ENCODE measurements around the gene SHC2. TPM values are rescaled to one million over a fixed set of nuclear protein-coding genes. Genes with fewer than 3 reads are reported as not detected.

Gene SHC2
- total and polyA plus RNA-seq, 2 of the 13 experiments (the other 11 are each of a cell fraction or from before 2014, with no cell fraction given), result 9.0 to 18.3 TPM

DNA sequence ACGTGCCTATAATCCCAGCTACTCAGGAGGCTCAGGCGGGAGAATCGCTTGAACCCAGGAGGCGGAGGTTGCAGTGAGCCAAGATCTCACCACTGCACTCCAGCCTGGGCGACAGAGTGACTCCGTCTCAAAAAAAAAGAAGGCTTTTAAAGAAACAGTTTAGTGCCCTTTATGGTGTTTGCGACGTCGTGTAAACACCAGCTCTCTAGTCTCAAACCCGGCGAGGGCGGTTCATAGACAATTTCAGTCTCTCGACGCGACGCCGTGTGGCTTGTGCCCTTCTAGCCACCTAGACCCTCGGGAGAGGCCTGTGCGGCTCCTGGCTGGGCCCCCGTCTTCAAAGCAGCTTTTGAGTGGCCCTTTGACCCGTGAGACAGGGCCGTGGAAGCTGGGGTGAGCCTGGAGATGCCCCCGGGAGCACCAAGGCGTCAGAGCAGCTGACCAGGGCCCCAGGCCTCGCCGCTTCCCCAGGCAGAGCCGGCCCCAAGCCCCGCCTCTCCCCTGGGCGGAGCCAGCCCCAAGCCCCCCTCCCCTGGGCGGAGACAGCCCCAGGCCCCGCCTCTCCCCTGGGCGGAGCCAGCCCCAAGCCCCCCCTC is 30.4 kb upstream of the SHC2 start (continued):
- TF ChIP-seq, protein P1, sequence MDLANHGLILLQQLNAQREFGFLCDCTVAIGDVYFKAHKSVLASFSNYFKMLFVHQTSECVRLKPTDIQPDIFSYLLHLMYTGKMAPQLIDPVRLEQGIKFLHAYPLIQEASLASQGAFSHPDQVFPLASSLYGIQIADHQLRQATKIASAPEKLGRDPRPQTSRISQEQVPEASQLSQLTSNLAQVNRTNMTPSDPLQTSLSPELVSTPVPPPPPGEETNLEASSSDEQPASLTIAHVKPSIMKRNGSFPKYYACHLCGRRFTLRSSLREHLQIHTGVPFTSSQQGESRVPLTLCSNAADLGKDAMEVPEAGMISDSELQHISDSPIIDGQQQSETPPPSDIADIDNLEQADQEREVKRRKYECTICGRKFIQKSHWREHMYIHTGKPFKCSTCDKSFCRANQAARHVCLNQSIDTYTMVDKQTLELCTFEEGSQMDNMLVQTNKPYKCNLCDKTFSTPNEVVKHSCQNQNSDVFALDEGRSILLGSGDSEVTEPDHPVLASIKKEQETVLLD (CRISPR knock-in tag; IDR thresholded peaks at IDR 0.05; ENCODE audit: low read depth), result no peak
- TF ChIP-seq ZNF746 (CRISPR knock-in tag; IDR thresholded peaks at IDR 0.05) (no peak), ZNF816 (CRISPR knock-in tag; IDR thresholded peaks at IDR 0.05; ENCODE audit: borderline replicate concordance) (no peak), ZFP41 (CRISPR knock-in tag; IDR thresholded peaks at IDR 0.05; ENCODE audit: borderline replicate concordance) (no peak), SP4 (CRISPR knock-in tag; IDR thresholded peaks at IDR 0.05) (peak; percentile 77; the same call in 1 of the 2 replicates), ZNF343 (CRISPR knock-in tag; IDR thresholded peaks at IDR 0.05) (0 out of 2 replicates have a peak, but pooled peaks have one; percentile 56), NFE2L1 (CRISPR knock-in tag; IDR thresholded peaks at IDR 0.05; ENCODE audit: borderline replicate concordance) (no peak), ZFX (CRISPR knock-in tag; IDR thresholded peaks at IDR 0.05; ENCODE audit: low read depth) (peak; percentile 93), TAF1 (CRISPR knock-in tag; IDR thresholded peaks at IDR 0.05) (peak; percentile 47; the same call in 1 of the 2 replicates), FOXC1 (CRISPR knock-in tag; IDR thresholded peaks at IDR 0.05; ENCODE audit: borderline replicate concordance) (no peak; the same call in 1 of the 2 replicates), TSC22D2 (CRISPR knock-in tag; IDR thresholded peaks at IDR 0.05; ENCODE audit: borderline replicate concordance) (no peak), RXRA (CRISPR knock-in tag; IDR thresholded peaks at IDR 0.05) (peak; percentile 63), ZNF530 (CRISPR knock-in tag; IDR thresholded peaks at IDR 0.05; ENCODE audit: low read depth) (no peak), MBD4 (IDR thresholded peaks at IDR 0.05; ENCODE audit: borderline replicate concordance, low read length) (no peak), TRIM24 (CRISPR knock-in tag; IDR thresholded peaks at IDR 0.05) (no peak), JUND (CRISPR knock-in tag; IDR thresholded peaks at IDR 0.05) (no peak), SMC3 (IDR thresholded peaks at IDR 0.05; ENCODE audit: low read length) (no peak), ZNF562 (CRISPR knock-in tag; IDR thresholded peaks at IDR 0.05; ENCODE audit: borderline replicate concordance) (no peak), ATM (IDR thresholded peaks at IDR 0.05; ENCODE audit: borderline replicate concordance) (no peak), ZNF709 (CRISPR knock-in tag; IDR thresholded peaks at IDR 0.05) (no peak)
- TF ChIP-seq, protein P2, sequence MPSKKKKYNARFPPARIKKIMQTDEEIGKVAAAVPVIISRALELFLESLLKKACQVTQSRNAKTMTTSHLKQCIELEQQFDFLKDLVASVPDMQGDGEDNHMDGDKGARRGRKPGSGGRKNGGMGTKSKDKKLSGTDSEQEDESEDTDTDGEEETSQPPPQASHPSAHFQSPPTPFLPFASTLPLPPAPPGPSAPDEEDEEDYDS (CRISPR knock-in tag; IDR thresholded peaks at IDR 0.05), result peak; percentile 40; the same call in 1 of the 2 replicates
- TF ChIP-seq, protein P3, sequence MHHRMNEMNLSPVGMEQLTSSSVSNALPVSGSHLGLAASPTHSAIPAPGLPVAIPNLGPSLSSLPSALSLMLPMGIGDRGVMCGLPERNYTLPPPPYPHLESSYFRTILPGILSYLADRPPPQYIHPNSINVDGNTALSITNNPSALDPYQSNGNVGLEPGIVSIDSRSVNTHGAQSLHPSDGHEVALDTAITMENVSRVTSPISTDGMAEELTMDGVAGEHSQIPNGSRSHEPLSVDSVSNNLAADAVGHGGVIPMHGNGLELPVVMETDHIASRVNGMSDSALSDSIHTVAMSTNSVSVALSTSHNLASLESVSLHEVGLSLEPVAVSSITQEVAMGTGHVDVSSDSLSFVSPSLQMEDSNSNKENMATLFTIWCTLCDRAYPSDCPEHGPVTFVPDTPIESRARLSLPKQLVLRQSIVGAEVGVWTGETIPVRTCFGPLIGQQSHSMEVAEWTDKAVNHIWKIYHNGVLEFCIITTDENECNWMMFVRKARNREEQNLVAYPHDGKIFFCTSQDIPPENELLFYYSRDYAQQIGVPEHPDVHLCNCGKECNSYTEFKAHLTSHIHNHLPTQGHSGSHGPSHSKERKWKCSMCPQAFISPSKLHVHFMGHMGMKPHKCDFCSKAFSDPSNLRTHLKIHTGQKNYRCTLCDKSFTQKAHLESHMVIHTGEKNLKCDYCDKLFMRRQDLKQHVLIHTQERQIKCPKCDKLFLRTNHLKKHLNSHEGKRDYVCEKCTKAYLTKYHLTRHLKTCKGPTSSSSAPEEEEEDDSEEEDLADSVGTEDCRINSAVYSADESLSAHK (CRISPR knock-in tag; IDR thresholded peaks at IDR 0.05; ENCODE audit: borderline replicate concordance), result no peak
- TF ChIP-seq, protein P4, sequence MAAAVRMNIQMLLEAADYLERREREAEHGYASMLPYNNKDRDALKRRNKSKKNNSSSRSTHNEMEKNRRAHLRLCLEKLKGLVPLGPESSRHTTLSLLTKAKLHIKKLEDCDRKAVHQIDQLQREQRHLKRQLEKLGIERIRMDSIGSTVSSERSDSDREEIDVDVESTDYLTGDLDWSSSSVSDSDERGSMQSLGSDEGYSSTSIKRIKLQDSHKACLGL (CRISPR knock-in tag; IDR thresholded peaks at IDR 0.05), result no peak
- TF ChIP-seq, protein P5, sequence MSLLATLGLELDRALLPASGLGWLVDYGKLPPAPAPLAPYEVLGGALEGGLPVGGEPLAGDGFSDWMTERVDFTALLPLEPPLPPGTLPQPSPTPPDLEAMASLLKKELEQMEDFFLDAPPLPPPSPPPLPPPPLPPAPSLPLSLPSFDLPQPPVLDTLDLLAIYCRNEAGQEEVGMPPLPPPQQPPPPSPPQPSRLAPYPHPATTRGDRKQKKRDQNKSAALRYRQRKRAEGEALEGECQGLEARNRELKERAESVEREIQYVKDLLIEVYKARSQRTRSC (CRISPR knock-in tag; IDR thresholded peaks at IDR 0.05; ENCODE audit: low read depth), result no peak
- TF ChIP-seq, protein P6, sequence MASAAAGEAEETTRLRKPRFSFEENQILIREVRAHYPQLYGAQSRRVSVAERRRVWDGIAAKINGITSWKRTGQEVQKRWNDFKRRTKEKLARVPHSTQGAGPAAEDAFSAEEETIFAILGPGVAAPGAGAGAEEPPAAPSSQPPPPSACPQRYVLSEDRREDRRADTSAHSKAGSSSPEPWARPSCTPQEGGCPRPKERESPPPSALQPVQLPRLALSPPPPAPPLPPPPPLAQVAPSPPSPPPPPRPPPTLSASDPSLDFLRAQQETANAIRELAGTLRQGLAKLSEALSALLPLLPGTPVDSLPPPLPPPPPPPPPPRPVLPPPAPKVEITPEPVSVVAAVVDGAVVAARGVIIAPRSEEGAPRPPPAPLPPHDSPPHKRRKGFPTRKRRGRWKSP (CRISPR knock-in tag; IDR thresholded peaks at IDR 0.05), result no peak
